ENCODE measurements around the gene GAPDH. TPM values are rescaled to one million over a fixed set of nuclear protein-coding genes. Genes with fewer than 3 reads are reported as not detected.

Gene GAPDH
- total RNA-seq, 2 donors from 2014 or later: 311 to 476 TPM

Small RNA genes within 50 kb of the gene (small RNA-seq; reads per million reads assigned to genes)
- gene SCARNA11: 533 reads per million, percentile 98 among the genes with 10 or more reads in this experiment

Other genes starting within 250 kb of the GAPDH start
- gene PLEKHG6, start 223.8 kb upstream of the GAPDH start, total RNA-seq: 10 to 100 TPM in 1 of 2 donors, 1 to 10 TPM in 1; 7.0 to 16.2 TPM
- gene TNFRSF1A, start 192.4 kb upstream of the GAPDH start, total RNA-seq: 10 to 100 TPM; 54.5 to 92.0 TPM
- gene SCNN1A, start 159.0 kb upstream of the GAPDH start, total RNA-seq: 100 to 1,000 TPM in 1 of 2 donors, 10 to 100 TPM in 1; 62.5 to 112 TPM
- 100 to 1,000 TPM; 111 to 173 TPM for gene LTBR, start 150.4 kb upstream of the GAPDH start, total RNA-seq
- gene CD27, start 89.6 kb upstream of the GAPDH start, total RNA-seq: not detected
- gene TAPBPL, start 82.5 kb upstream of the GAPDH start, total RNA-seq: 10 to 100 TPM; 14.5 to 36.3 TPM
- 1 to 10 TPM; 2.9 to 5.9 TPM for gene VAMP1, start 63.8 kb upstream of the GAPDH start, total RNA-seq
- 10 to 100 TPM; 23.6 to 25.1 TPM for gene MRPL51, start 41.3 kb upstream of the GAPDH start, total RNA-seq
- gene NCAPD2, start 40.4 kb upstream of the GAPDH start, total RNA-seq: 10 to 100 TPM in 1 of 2 donors, 1 to 10 TPM in 1; 9.3 to 46.1 TPM
- 10 to 100 TPM; 11.4 to 13.2 TPM for gene IFFO1, start 21.5 kb downstream of the GAPDH start, total RNA-seq
- 10 to 100 TPM; 10.9 to 83.1 TPM for gene NOP2, start 33.8 kb downstream of the GAPDH start, total RNA-seq
- gene CHD4, start 72.9 kb downstream of the GAPDH start, total RNA-seq: 100 to 1,000 TPM; 114 to 122 TPM
- gene LPAR5, start 101.4 kb downstream of the GAPDH start, total RNA-seq: 1 to 10 TPM in 1 of 2 donors, under 1 TPM in 1; 0.66 to 3.6 TPM
- gene ACRBP, start 112.9 kb downstream of the GAPDH start, total RNA-seq: 1 to 10 TPM in 1 of 2 donors, under 1 TPM in 1; 0.78 to 5.9 TPM
- gene ING4, start 128.6 kb downstream of the GAPDH start, total RNA-seq: 10 to 100 TPM; 23.3 to 39.9 TPM
- 10 to 100 TPM; 20.0 to 25.4 TPM for gene ZNF384, start 154.9 kb downstream of the GAPDH start, total RNA-seq
- not detected for gene PIANP, start 166.3 kb downstream of the GAPDH start, total RNA-seq
- 10 to 100 TPM; 20.2 to 27.7 TPM for gene COPS7A, start 189.5 kb downstream of the GAPDH start, total RNA-seq
- 10 to 100 TPM; 59.4 to 76.5 TPM for gene MLF2, start 218.6 kb downstream of the GAPDH start, total RNA-seq
- 100 to 1,000 TPM in 1 of 2 donors, 10 to 100 TPM in 1; 69.5 to 109 TPM for gene PTMS, start 231.8 kb downstream of the GAPDH start, total RNA-seq
- gene LAG3, start 238.0 kb downstream of the GAPDH start, total RNA-seq: not detected

All from body of pancreas (tissue), 2 donors.